WTC11 (cell line): ENCODE results near the gene LSP1.

ENCODE experiments used
- ARID4B ChIP-seq: sonication (generic); formaldehyde crosslinking; IDR thresholded peaks from 2 replicates; pipeline ENCODE4 v1.8.0; 2023; ENCODE audit warnings: missing genetic modification reagents, mild to moderate bottlenecking, borderline replicate concordance
- ATF1 ChIP-seq: sonication (generic); formaldehyde crosslinking; IDR thresholded peaks from 2 replicates; pipeline ENCODE4 v1.8.1; 2023; ENCODE audit warnings: mild to moderate bottlenecking, moderate library complexity, missing genetic modification reagents
- CREB1 ChIP-seq: sonication (generic); formaldehyde crosslinking; IDR thresholded peaks from 2 replicates; pipeline ENCODE4 v1.8.0; 2023; ENCODE audit warnings: mild to moderate bottlenecking, missing genetic modification reagents
- CTCF ChIP-seq: fragments of 200-600 bp; IDR thresholded peaks from 2 replicates; pipeline ENCODE4 v1.8.0; 2022; ENCODE audit warnings: antibody characterized with exemption
- EMX1 ChIP-seq: fragments of 250-450 bp; sonication (Bioruptor Pico); IDR thresholded peaks from 2 replicates; pipeline ENCODE4 v1.8.0; 2021; ENCODE audit warnings: mild to moderate bottlenecking
- ETV6 ChIP-seq: sonication (generic); formaldehyde crosslinking; IDR thresholded peaks from 2 replicates; pipeline ENCODE4 v1.8.1; 2022; ENCODE audit warnings: mild to moderate bottlenecking, missing genetic modification reagents
- MLX ChIP-seq: sonication (generic); formaldehyde crosslinking; IDR thresholded peaks from 2 replicates; pipeline ENCODE4 v1.8.1; 2023; ENCODE audit warnings: mild to moderate bottlenecking, missing genetic modification reagents, moderate library complexity
- PREB ChIP-seq: sonication (generic); formaldehyde crosslinking; IDR thresholded peaks from 2 replicates; pipeline ENCODE4 v1.8.1; 2022; ENCODE audit warnings: mild to moderate bottlenecking, missing genetic modification reagents, moderate library complexity, borderline replicate concordance
- SMAD4 ChIP-seq: sonication (generic); formaldehyde crosslinking; IDR thresholded peaks from 2 replicates; pipeline ENCODE4 v1.8.0; 2022; ENCODE audit warnings: mild to moderate bottlenecking, missing genetic modification reagents
- TCF7 ChIP-seq: sonication (generic); formaldehyde crosslinking; IDR thresholded peaks from 2 replicates; pipeline ENCODE4 v1.8.0; 2022; ENCODE audit warnings: mild to moderate bottlenecking, low read depth, missing genetic modification reagents, moderate library complexity
- USF1 ChIP-seq: sonication (generic); formaldehyde crosslinking; IDR thresholded peaks from 2 replicates; pipeline ENCODE4 v1.8.0; 2022; ENCODE audit warnings: mild to moderate bottlenecking, missing genetic modification reagents
- ZNF263 ChIP-seq: sonication (generic); formaldehyde crosslinking; IDR thresholded peaks from 2 replicates; pipeline ENCODE4 v1.8.1; 2022; ENCODE audit warnings: low read depth, mild to moderate bottlenecking, moderate library complexity, missing genetic modification reagents
- ZNF281 ChIP-seq: sonication (generic); formaldehyde crosslinking; IDR thresholded peaks from 2 replicates; pipeline ENCODE4 v1.8.0; 2023; ENCODE audit warnings: mild to moderate bottlenecking, missing genetic modification reagents
- TF ChIP-seq, protein P1 (sequence below): sonication (generic); formaldehyde crosslinking; IDR thresholded peaks from 2 replicates; pipeline ENCODE4 v1.8.1; 2022; ENCODE audit warnings: mild to moderate bottlenecking, moderate library complexity, missing genetic modification reagents

GRCh38 chr11:1807264-1807995 is 45.5 kb upstream of the LSP1 start:
- no peak; the same call in 1 of the 2 replicates for TF ChIP-seq CTCF
- TF ChIP-seq PREB (CRISPR knock-in tag): no peak
- no peak for TF ChIP-seq ETV6 (CRISPR knock-in tag)
- no peak for TF ChIP-seq SMAD4 (CRISPR knock-in tag)
- TF ChIP-seq MLX (CRISPR knock-in tag): no peak
- TF ChIP-seq ZNF281 (CRISPR knock-in tag): no peak
- no peak for TF ChIP-seq USF1
- TF ChIP-seq, protein P1, sequence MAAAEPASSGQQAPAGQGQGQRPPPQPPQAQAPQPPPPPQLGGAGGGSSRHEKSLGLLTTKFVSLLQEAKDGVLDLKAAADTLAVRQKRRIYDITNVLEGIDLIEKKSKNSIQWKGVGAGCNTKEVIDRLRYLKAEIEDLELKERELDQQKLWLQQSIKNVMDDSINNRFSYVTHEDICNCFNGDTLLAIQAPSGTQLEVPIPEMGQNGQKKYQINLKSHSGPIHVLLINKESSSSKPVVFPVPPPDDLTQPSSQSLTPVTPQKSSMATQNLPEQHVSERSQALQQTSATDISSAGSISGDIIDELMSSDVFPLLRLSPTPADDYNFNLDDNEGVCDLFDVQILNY (CRISPR knock-in tag): no peak
- no peak for TF ChIP-seq EMX1 (CRISPR knock-in tag)
- TF ChIP-seq ATF1 (CRISPR knock-in tag): no peak
- no peak for TF ChIP-seq TCF7 (CRISPR knock-in tag)
- TF ChIP-seq ARID4B (CRISPR knock-in tag): no peak
- no peak for TF ChIP-seq ZNF263 (CRISPR knock-in tag)
- no peak for TF ChIP-seq CREB1
